HEK293 (cell line): ENCODE data around the gene ZNF8.

Experiments
- PRDM1 ChIP-seq: fragments of 450-650 bp; formaldehyde crosslinking; IDR thresholded peaks from 2 replicates; pipeline ENCODE4; 2016; ENCODE audit warnings: missing biosample characterization, missing genetic modification characterization
- SCRT2 ChIP-seq: fragments of 450-650 bp; formaldehyde crosslinking; IDR thresholded peaks from 2 replicates; pipeline ENCODE4 v1.5.1; 2016; ENCODE audit warnings: missing biosample characterization, missing genetic modification characterization
- TSHZ1 ChIP-seq: fragments of 450-650 bp; formaldehyde crosslinking; IDR thresholded peaks from 2 replicates; pipeline ENCODE4 v1.5.1; 2016; ENCODE audit warnings: missing biosample characterization, missing genetic modification characterization, borderline replicate concordance
- ZBTB7A ChIP-seq: fragments of 450-650 bp; formaldehyde crosslinking; IDR thresholded peaks from 2 replicates; pipeline ENCODE4 v1.5.1; 2016; ENCODE audit warnings: low read depth, missing biosample characterization, missing genetic modification characterization
- ZNF16 ChIP-seq: fragments of 450-650 bp; formaldehyde crosslinking; IDR thresholded peaks from 2 replicates; pipeline ENCODE4 v1.5.1; 2016; ENCODE audit warnings: low read depth, missing biosample characterization, missing genetic modification characterization
- ZNF169 ChIP-seq: fragments of 450-650 bp; formaldehyde crosslinking; IDR thresholded peaks from 2 replicates; pipeline ENCODE4 v1.5.1; 2016; ENCODE audit warnings: missing biosample characterization, missing genetic modification characterization
- ZNF18 ChIP-seq: fragments of 450-650 bp; formaldehyde crosslinking; IDR thresholded peaks from 2 replicates; pipeline ENCODE4 v1.5.1; 2016; ENCODE audit warnings: missing biosample characterization, missing genetic modification characterization
- ZNF23 ChIP-seq: fragments of 450-650 bp; formaldehyde crosslinking; IDR thresholded peaks from 2 replicates; pipeline ENCODE4 v1.5.1; 2016; ENCODE audit warnings: missing biosample characterization, missing genetic modification characterization, borderline replicate concordance
- ZNF292 ChIP-seq: fragments of 450-650 bp; formaldehyde crosslinking; IDR thresholded peaks from 2 replicates; pipeline ENCODE4 v1.5.1; 2016; ENCODE audit warnings: low read depth, missing biosample characterization, missing genetic modification characterization, borderline replicate concordance
- ZNF324 ChIP-seq: fragments of 450-650 bp; formaldehyde crosslinking; IDR thresholded peaks from 2 replicates; pipeline ENCODE4 v1.5.1; 2016; ENCODE audit warnings: missing biosample characterization, missing genetic modification characterization
- ZNF777 ChIP-seq: fragments of 450-650 bp; formaldehyde crosslinking; IDR thresholded peaks from 2 replicates; pipeline ENCODE4 v1.5.1; 2017; ENCODE audit warnings: missing biosample characterization, missing genetic modification characterization, borderline replicate concordance
- ZNF785 ChIP-seq: fragments of 450-650 bp; formaldehyde crosslinking; IDR thresholded peaks from 2 replicates; pipeline ENCODE4 v1.5.1; 2016; ENCODE audit warnings: missing biosample characterization, missing genetic modification characterization
- TF ChIP-seq, protein P1 (sequence below): fragments of 450-650 bp; formaldehyde crosslinking; IDR thresholded peaks from 2 replicates; pipeline ENCODE4 v1.5.1; 2016; ENCODE audit warnings: missing biosample characterization, missing genetic modification characterization
- TF ChIP-seq, protein P2 (sequence below): IDR thresholded peaks from 2 replicates; pipeline ENCODE4 v1.6.1; 2011; ENCODE audit warnings: mild to moderate bottlenecking, low read depth, low read length, borderline replicate concordance

DNA sequence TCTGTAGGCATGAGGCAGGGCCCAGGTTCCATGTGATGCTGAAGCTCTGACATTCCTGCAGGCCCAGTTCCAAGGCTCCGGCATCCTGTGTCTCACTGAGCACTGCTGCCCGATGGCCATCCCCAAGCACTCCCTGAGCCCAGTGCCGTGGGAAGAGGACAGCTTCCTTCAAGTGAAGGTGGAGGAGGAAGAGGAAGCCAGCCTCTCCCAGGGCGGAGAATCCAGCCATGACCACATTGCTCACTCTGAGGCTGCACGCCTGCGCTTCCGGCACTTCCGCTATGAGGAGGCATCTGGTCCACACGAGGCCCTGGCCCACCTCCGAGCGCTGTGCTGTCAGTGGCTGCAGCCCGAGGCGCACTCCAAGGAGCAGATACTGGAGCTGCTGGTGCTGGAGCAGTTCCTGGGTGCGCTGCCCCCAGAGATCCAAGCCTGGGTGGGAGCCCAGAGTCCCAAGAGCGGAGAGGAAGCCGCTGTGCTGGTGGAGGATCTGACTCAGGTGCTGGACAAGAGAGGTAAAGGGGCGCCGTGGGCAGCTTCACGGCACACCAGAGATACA, 56.0 kb downstream of the ZNF8 start:
- TF ChIP-seq, protein P1, sequence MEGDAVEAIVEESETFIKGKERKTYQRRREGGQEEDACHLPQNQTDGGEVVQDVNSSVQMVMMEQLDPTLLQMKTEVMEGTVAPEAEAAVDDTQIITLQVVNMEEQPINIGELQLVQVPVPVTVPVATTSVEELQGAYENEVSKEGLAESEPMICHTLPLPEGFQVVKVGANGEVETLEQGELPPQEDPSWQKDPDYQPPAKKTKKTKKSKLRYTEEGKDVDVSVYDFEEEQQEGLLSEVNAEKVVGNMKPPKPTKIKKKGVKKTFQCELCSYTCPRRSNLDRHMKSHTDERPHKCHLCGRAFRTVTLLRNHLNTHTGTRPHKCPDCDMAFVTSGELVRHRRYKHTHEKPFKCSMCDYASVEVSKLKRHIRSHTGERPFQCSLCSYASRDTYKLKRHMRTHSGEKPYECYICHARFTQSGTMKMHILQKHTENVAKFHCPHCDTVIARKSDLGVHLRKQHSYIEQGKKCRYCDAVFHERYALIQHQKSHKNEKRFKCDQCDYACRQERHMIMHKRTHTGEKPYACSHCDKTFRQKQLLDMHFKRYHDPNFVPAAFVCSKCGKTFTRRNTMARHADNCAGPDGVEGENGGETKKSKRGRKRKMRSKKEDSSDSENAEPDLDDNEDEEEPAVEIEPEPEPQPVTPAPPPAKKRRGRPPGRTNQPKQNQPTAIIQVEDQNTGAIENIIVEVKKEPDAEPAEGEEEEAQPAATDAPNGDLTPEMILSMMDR, result no peak
- TF ChIP-seq ZNF324 (tag by site-specific recombination), result no peak
- no peak for TF ChIP-seq PRDM1
- no peak for TF ChIP-seq ZNF777
- no peak for TF ChIP-seq ZNF23 (tag by site-specific recombination)
- TF ChIP-seq ZNF292, result no peak
- TF ChIP-seq, protein P2, sequence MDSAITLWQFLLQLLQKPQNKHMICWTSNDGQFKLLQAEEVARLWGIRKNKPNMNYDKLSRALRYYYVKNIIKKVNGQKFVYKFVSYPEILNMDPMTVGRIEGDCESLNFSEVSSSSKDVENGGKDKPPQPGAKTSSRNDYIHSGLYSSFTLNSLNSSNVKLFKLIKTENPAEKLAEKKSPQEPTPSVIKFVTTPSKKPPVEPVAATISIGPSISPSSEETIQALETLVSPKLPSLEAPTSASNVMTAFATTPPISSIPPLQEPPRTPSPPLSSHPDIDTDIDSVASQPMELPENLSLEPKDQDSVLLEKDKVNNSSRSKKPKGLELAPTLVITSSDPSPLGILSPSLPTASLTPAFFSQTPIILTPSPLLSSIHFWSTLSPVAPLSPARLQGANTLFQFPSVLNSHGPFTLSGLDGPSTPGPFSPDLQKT, result no peak
- no peak for TF ChIP-seq TSHZ1 (tag by site-specific recombination)
- TF ChIP-seq ZNF16 (tag by site-specific recombination), result no peak
- TF ChIP-seq SCRT2 (tag by site-specific recombination), result no peak
- no peak for TF ChIP-seq ZNF785 (tag by site-specific recombination)
- no peak for TF ChIP-seq ZNF169 (tag by site-specific recombination)
- TF ChIP-seq ZBTB7A (tag by site-specific recombination), result no peak
- TF ChIP-seq ZNF18 (tag by site-specific recombination), result no peak
